GM18868 (cell line): Measurements from ENCODE around the gene SQOR.

ENCODE experiments used
- ATAC-seq: cut with Tn5 transposase; IDR thresholded peaks from one replicate; pipeline ENCODE4 v1.9.1; 2021; ENCODE audit warnings: mild to moderate bottlenecking, moderate library complexity; ENCODE audit not compliant: unreplicated experiment

SQOR gene

GRCh38 chr15:45704329-45705249 is 69.8 kb downstream of the SQOR start:
- no peak for ATAC-seq

- ATAC-seq, result peak; percentile 87
Measured at GRCh38 chr15:45705510-45706473, 71.0 kb downstream of the SQOR start.

GRCh38 chr15:45710657-45711056 is 75.8 kb downstream of the SQOR start:
- ATAC-seq, result no peak

GRCh38 chr15:45714590-45715488 is 80.0 kb downstream of the SQOR start:
- ATAC-seq, result peak; percentile 80

- ATAC-seq, result no peak
Measured at GRCh38 chr15:45715528-45715927, 80.7 kb downstream of the SQOR start.

GRCh38 chr15:45719490-45719889 is 84.7 kb downstream of the SQOR start:
- no peak for ATAC-seq

GRCh38 chr15:45720183-45720582 is 85.4 kb downstream of the SQOR start:
- ATAC-seq, result no peak

- ATAC-seq, result no peak
Measured at GRCh38 chr15:45728641-45729040, 93.8 kb downstream of the SQOR start.

- ATAC-seq, result no peak
Measured at GRCh38 chr15:45729141-45729540, 94.3 kb downstream of the SQOR start.

GRCh38 chr15:45731343-45731742 is 96.5 kb downstream of the SQOR start:
- no peak for ATAC-seq

GRCh38 chr15:45732662-45733061 is 97.8 kb downstream of the SQOR start:
- no peak for ATAC-seq

- no peak for ATAC-seq
Measured at GRCh38 chr15:45734260-45734711, 99.5 kb downstream of the SQOR start.
